Neural cell (in vitro differentiated cells): ENCODE data around the gene EVC. TPM values are rescaled to one million over a fixed set of nuclear protein-coding genes. Genes with fewer than 3 reads are reported as not detected.

Source experiments
- H2AFZ ChIP-seq: fragments of 200-600, 300-800 bp; sonication (generic), shearing (Covaris generic); 2 replicates; pipeline ENCODE4 v1.6.0; 2014; ENCODE audit warnings: low read depth, mild to moderate bottlenecking, antibody characterized with exemption, low read length, moderate library complexity
- H3F3A ChIP-seq: fragments of 200-600 bp; shearing (Covaris generic); 2 replicates; pipeline ENCODE4 v1.6.1; 2016; ENCODE audit warnings: mild to moderate bottlenecking, moderate library complexity, mixed read lengths, antibody characterized with exemption, low read length; ENCODE audit not compliant: insufficient read depth, poor library complexity, severe bottlenecking
- H3K27ac ChIP-seq: fragments of 200-600, 300-800 bp; sonication (generic), shearing (Covaris generic); 2 replicates; pipeline ENCODE4 v1.5.1; 2014; ENCODE audit warnings: mild to moderate bottlenecking, low read length, moderate library complexity
- H3K27me3 ChIP-seq: fragments of 300-800, 200-600 bp; sonication (generic), shearing (Covaris generic); 2 replicates; pipeline ENCODE4 v1.6.0; 2014; ENCODE audit warnings: mild to moderate bottlenecking, low read depth, low read length, moderate library complexity; ENCODE audit not compliant: insufficient read depth
- H3K36me3 ChIP-seq: fragments of 300-800, 200-600 bp; sonication (generic), shearing (Covaris generic); 2 replicates; pipeline ENCODE4 v1.5.1; 2014; ENCODE audit warnings: mild to moderate bottlenecking, antibody characterized with exemption, low read length, moderate library complexity; ENCODE audit not compliant: insufficient read depth
- H3K4me2 ChIP-seq: fragments of 300-800, 200-600 bp; sonication (generic), shearing (Covaris generic); 2 replicates; pipeline ENCODE4 v1.6.0; 2014; ENCODE audit warnings: mild to moderate bottlenecking, low read length
- H3K4me3 ChIP-seq: fragments of 300-800, 200-600 bp; sonication (generic), shearing (Covaris generic); 2 replicates; pipeline ENCODE4 v1.5.1; 2014; ENCODE audit warnings: mild to moderate bottlenecking, low read length, moderate library complexity
- H3K79me2 ChIP-seq: fragments of 200-600 bp; shearing (Covaris generic); replicated peaks from 2 replicates; pipeline ENCODE4 v1.6.0; 2014; ENCODE audit warnings: mild to moderate bottlenecking, low read length, moderate library complexity; ENCODE audit not compliant: insufficient read depth
- H3K9ac ChIP-seq: fragments of 300-800, 200-600 bp; sonication (generic), shearing (Covaris generic); 2 replicates; pipeline ENCODE4 v1.6.1; 2016; ENCODE audit warnings: mild to moderate bottlenecking, low read length, mixed read lengths
- H3K9me2 ChIP-seq: fragments of 200-600 bp; shearing (Covaris generic); 2 replicates; pipeline ENCODE4 v1.6.1; 2016; ENCODE audit warnings: mild to moderate bottlenecking, low read length, mixed read lengths; ENCODE audit not compliant: insufficient read depth
- H3K9me3 ChIP-seq: fragments of 200-600, 300-800 bp; sonication (generic), shearing (Covaris generic); 2 replicates; pipeline ENCODE4 v1.6.1; 2016; ENCODE audit warnings: mild to moderate bottlenecking, mixed run types, low read length, moderate library complexity, mixed read lengths
- H4K20me1 ChIP-seq: fragments of 200-600 bp; shearing (Covaris generic); 2 replicates; pipeline ENCODE4 v1.6.1; 2016; ENCODE audit warnings: mild to moderate bottlenecking, mixed run types; ENCODE audit not compliant: insufficient read depth
- EP300 ChIP-seq: fragments of 450-650 bp; conservative IDR thresholded peaks from 2 replicates; pipeline ENCODE4 v1.6.1; 2014; ENCODE audit warnings: antibody characterized with exemption, mild to moderate bottlenecking, moderate library complexity; ENCODE audit not compliant: poor library complexity, severe bottlenecking
- EZH2 ChIP-seq: fragments of 200-600, 300-800 bp; shearing (Covaris generic), sonication (generic); IDR thresholded peaks from 2 replicates; pipeline ENCODE4 v1.6.1; 2014; ENCODE audit warnings: antibody characterized with exemption, low read length, borderline replicate concordance, mild to moderate bottlenecking; ENCODE audit not compliant: insufficient read depth, poor library complexity, severe bottlenecking
- MXI1 ChIP-seq: fragments of 450-650 bp; conservative IDR thresholded peaks from 2 replicates; pipeline ENCODE4 v1.6.1; 2014; ENCODE audit warnings: antibody characterized with exemption, mild to moderate bottlenecking; ENCODE audit not compliant: poor library complexity, severe bottlenecking
- POLR2AphosphoS5 ChIP-seq: IDR thresholded peaks from 2 replicates; pipeline ENCODE4 v1.6.1; 2012
- RAD21 ChIP-seq: fragments of 450-650 bp; conservative IDR thresholded peaks from 2 replicates; pipeline ENCODE4 v1.6.1; 2014; ENCODE audit warnings: antibody characterized with exemption, mild to moderate bottlenecking, moderate library complexity
- SMC3 ChIP-seq: fragments of 450-650 bp; conservative IDR thresholded peaks from 2 replicates; pipeline ENCODE4 v1.6.1; 2014; ENCODE audit warnings: antibody characterized with exemption, mild to moderate bottlenecking, moderate library complexity; ENCODE audit not compliant: poor library complexity
- TAF1 ChIP-seq: IDR thresholded peaks from 2 replicates; pipeline ENCODE4 v1.6.1; 2012; ENCODE audit warnings: low read depth
- polyA plus RNA-seq: library from polyadenylated mRNA; depleted of rRNA; stranded (reverse); fragments of >200 nt; gene quantifications from 2 replicates; pipeline ENCODE4 v1.2.3, GENCODE V29; 2014
- TF ChIP-seq, protein P1 (sequence below): IDR thresholded peaks from 2 replicates; pipeline ENCODE4 v1.6.1; 2012; ENCODE audit warnings: borderline replicate concordance
- TF ChIP-seq, protein P2 (sequence below): fragments of 450-650 bp; IDR thresholded peaks from 2 replicates; pipeline ENCODE4 v1.5.1; 2014; ENCODE audit warnings: antibody characterized with exemption, mild to moderate bottlenecking, moderate library complexity; ENCODE audit not compliant: poor library complexity, severe bottlenecking

Gene EVC
- polyA plus RNA-seq, 1 donor from 2014 or later, result 0.48 TPM

GRCh38 chr4:5750946-5751665, 40.1 kb downstream of the EVC start:
- H3K9ac ChIP-seq, result no peak overlapping the region
- no peaks in the 10 kb centered on the region for H3K36me3 ChIP-seq
- no peaks in the 10 kb centered on the region for H3F3A ChIP-seq
- no peaks in the 10 kb centered on the region for H3K9me2 ChIP-seq
- TF ChIP-seq RAD21 (no peak), SMC3 (no peak), EZH2 (no peak), MXI1 (no peak), TAF1 (no peak), EP300 (no peak), POLR2AphosphoS5 (no peak)
- TF ChIP-seq, protein P1, sequence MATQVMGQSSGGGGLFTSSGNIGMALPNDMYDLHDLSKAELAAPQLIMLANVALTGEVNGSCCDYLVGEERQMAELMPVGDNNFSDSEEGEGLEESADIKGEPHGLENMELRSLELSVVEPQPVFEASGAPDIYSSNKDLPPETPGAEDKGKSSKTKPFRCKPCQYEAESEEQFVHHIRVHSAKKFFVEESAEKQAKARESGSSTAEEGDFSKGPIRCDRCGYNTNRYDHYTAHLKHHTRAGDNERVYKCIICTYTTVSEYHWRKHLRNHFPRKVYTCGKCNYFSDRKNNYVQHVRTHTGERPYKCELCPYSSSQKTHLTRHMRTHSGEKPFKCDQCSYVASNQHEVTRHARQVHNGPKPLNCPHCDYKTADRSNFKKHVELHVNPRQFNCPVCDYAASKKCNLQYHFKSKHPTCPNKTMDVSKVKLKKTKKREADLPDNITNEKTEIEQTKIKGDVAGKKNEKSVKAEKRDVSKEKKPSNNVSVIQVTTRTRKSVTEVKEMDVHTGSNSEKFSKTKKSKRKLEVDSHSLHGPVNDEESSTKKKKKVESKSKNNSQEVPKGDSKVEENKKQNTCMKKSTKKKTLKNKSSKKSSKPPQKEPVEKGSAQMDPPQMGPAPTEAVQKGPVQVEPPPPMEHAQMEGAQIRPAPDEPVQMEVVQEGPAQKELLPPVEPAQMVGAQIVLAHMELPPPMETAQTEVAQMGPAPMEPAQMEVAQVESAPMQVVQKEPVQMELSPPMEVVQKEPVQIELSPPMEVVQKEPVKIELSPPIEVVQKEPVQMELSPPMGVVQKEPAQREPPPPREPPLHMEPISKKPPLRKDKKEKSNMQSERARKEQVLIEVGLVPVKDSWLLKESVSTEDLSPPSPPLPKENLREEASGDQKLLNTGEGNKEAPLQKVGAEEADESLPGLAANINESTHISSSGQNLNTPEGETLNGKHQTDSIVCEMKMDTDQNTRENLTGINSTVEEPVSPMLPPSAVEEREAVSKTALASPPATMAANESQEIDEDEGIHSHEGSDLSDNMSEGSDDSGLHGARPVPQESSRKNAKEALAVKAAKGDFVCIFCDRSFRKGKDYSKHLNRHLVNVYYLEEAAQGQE, result no peak
- TF ChIP-seq, protein P2, sequence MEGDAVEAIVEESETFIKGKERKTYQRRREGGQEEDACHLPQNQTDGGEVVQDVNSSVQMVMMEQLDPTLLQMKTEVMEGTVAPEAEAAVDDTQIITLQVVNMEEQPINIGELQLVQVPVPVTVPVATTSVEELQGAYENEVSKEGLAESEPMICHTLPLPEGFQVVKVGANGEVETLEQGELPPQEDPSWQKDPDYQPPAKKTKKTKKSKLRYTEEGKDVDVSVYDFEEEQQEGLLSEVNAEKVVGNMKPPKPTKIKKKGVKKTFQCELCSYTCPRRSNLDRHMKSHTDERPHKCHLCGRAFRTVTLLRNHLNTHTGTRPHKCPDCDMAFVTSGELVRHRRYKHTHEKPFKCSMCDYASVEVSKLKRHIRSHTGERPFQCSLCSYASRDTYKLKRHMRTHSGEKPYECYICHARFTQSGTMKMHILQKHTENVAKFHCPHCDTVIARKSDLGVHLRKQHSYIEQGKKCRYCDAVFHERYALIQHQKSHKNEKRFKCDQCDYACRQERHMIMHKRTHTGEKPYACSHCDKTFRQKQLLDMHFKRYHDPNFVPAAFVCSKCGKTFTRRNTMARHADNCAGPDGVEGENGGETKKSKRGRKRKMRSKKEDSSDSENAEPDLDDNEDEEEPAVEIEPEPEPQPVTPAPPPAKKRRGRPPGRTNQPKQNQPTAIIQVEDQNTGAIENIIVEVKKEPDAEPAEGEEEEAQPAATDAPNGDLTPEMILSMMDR, result no peak
- no peaks in the 10 kb centered on the region for H3K79me2 ChIP-seq
- H3K9me3 ChIP-seq, result no peaks in the 10 kb centered on the region
- no peaks in the 10 kb centered on the region for H4K20me1 ChIP-seq
- H3K4me2 ChIP-seq, result no peak overlapping the region
- H2AFZ ChIP-seq, result no peak overlapping the region
- H3K27ac ChIP-seq, result no peak overlapping the region
- no peaks in the 10 kb centered on the region for H3K27me3 ChIP-seq
- no peak overlapping the region for H3K4me3 ChIP-seq

GRCh38 chr4:5751666-5752375, 40.8 kb downstream of the EVC start:
- TF ChIP-seq EZH2 (no peak), RAD21 (no peak), EP300 (no peak), POLR2AphosphoS5 (no peak), SMC3 (no peak), TAF1 (no peak), MXI1 (no peak)
- TF ChIP-seq, protein P1, result no peak
- TF ChIP-seq, protein P2, result no peak
- Histone ChIP-seq H3K9me2 (no peaks in the 10 kb centered on the region), H2AFZ (no peak overlapping the region), H4K20me1 (no peaks in the 10 kb centered on the region), H3F3A (no peaks in the 10 kb centered on the region), H3K27me3 (no peaks in the 10 kb centered on the region), H3K4me2 (no peak overlapping the region), H3K9ac (no peak overlapping the region), H3K27ac (no peak overlapping the region), H3K36me3 (no peaks in the 10 kb centered on the region), H3K9me3 (no peaks in the 10 kb centered on the region), H3K4me3 (no peak overlapping the region), H3K79me2 (no peaks in the 10 kb centered on the region)
